ENCODE results near the gene DHX35. TPM values are rescaled to one million over a fixed set of nuclear protein-coding genes. Genes with fewer than 3 reads are reported as not detected.

DHX35 gene
- total and polyA plus RNA-seq, 2 of the 13 experiments (the other 11 are each of a cell fraction or from before 2014, with no cell fraction given): 25.8 to 28.7 TPM

DNA sequence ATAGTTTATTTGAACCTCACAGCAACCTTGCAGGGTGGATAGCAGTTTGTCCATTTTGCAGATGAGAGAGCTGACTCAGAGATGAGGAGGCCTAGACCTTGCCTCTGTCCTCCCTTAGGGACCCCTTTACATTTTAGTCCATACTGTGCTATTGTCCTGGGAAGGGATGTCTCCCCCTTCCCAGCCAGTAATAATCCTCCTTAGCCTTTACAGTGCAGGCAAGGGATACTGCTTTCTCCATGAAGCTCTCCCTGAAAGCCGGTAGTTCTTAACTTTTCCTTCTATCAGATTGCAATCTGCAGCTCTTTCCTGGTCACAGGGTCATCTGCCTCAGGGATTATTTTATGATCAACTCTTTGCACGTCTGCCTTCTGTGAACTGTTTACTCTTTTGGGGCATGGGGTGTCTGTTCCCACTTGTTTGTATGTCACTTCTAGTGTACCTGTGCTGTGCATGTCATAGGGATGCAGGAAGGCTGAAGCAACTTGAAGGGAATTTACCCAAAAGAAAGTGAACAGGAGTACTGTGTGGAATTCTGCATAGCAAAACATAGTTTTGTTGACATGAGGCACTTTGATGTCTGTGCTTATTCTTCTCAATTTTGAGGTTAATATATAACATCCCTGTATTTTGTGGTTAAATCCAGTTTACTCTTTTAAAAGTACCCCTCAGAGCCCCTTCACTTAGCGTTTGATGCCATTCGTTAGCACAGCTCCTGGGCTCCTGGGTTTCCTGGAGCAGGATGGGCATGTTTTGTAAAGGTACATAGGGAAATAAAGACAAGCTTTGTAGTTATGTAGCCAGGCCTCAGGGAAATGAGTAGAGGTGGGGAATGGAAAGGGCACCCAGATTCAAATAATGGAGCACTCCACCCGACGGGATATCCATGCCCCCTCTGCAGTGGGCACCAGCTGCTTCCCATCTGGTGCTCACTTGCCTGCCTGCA lies 38.1 kb downstream of the DHX35 start (continued):
- TF ChIP-seq, protein P1, sequence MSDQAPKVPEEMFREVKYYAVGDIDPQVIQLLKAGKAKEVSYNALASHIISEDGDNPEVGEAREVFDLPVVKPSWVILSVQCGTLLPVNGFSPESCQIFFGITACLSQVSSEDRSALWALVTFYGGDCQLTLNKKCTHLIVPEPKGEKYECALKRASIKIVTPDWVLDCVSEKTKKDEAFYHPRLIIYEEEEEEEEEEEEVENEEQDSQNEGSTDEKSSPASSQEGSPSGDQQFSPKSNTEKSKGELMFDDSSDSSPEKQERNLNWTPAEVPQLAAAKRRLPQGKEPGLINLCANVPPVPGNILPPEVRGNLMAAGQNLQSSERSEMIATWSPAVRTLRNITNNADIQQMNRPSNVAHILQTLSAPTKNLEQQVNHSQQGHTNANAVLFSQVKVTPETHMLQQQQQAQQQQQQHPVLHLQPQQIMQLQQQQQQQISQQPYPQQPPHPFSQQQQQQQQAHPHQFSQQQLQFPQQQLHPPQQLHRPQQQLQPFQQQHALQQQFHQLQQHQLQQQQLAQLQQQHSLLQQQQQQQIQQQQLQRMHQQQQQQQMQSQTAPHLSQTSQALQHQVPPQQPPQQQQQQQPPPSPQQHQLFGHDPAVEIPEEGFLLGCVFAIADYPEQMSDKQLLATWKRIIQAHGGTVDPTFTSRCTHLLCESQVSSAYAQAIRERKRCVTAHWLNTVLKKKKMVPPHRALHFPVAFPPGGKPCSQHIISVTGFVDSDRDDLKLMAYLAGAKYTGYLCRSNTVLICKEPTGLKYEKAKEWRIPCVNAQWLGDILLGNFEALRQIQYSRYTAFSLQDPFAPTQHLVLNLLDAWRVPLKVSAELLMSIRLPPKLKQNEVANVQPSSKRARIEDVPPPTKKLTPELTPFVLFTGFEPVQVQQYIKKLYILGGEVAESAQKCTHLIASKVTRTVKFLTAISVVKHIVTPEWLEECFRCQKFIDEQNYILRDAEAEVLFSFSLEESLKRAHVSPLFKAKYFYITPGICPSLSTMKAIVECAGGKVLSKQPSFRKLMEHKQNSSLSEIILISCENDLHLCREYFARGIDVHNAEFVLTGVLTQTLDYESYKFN (CRISPR knock-in tag; conservative IDR thresholded peaks at IDR 0.05): peak; percentile 87
- TF ChIP-seq CBX2 (IDR thresholded peaks at IDR 0.05; ENCODE audit: low read depth, low read length) (no peak), CBX2 (CRISPR knock-in tag; IDR thresholded peaks at IDR 0.05; ENCODE audit: low read depth) (no peak), ZNF446 (CRISPR knock-in tag; IDR thresholded peaks at IDR 0.05) (no peak), ASH2L (IDR thresholded peaks at IDR 0.05; ENCODE audit: insufficient read length, low read depth, low read length) (peak; percentile 69), SAP130 (CRISPR knock-in tag; IDR thresholded peaks at IDR 0.05; ENCODE audit: low read depth) (peak; percentile 71), ZNF615 (CRISPR knock-in tag; IDR thresholded peaks at IDR 0.05; ENCODE audit: borderline replicate concordance) (no peak), EP300 (IDR thresholded peaks at IDR 0.05; ENCODE audit: low read depth in 2 of 2, low read length in 2 of 2) (peak in 1 of 2 experiments; percentile 77; a peak in 2 of 4 replicates), EP300 (CRISPR knock-in tag; IDR thresholded peaks at IDR 0.05; ENCODE audit: borderline replicate concordance) (peak; percentile 70; the same call in 1 of the 2 replicates), SUZ12 (IDR thresholded peaks at IDR 0.05; ENCODE audit: low read depth, low read length) (no peak), ZSCAN25 (CRISPR knock-in tag; IDR thresholded peaks at IDR 0.05) (no peak), MYC (CRISPR knock-in tag; IDR thresholded peaks at IDR 0.05; ENCODE audit: borderline replicate concordance) (no peak), PITX1 (CRISPR knock-in tag; IDR thresholded peaks at IDR 0.05) (no peak), DR1 (CRISPR knock-in tag; IDR thresholded peaks at IDR 0.05) (no peak)
- TF ChIP-seq, protein P2, sequence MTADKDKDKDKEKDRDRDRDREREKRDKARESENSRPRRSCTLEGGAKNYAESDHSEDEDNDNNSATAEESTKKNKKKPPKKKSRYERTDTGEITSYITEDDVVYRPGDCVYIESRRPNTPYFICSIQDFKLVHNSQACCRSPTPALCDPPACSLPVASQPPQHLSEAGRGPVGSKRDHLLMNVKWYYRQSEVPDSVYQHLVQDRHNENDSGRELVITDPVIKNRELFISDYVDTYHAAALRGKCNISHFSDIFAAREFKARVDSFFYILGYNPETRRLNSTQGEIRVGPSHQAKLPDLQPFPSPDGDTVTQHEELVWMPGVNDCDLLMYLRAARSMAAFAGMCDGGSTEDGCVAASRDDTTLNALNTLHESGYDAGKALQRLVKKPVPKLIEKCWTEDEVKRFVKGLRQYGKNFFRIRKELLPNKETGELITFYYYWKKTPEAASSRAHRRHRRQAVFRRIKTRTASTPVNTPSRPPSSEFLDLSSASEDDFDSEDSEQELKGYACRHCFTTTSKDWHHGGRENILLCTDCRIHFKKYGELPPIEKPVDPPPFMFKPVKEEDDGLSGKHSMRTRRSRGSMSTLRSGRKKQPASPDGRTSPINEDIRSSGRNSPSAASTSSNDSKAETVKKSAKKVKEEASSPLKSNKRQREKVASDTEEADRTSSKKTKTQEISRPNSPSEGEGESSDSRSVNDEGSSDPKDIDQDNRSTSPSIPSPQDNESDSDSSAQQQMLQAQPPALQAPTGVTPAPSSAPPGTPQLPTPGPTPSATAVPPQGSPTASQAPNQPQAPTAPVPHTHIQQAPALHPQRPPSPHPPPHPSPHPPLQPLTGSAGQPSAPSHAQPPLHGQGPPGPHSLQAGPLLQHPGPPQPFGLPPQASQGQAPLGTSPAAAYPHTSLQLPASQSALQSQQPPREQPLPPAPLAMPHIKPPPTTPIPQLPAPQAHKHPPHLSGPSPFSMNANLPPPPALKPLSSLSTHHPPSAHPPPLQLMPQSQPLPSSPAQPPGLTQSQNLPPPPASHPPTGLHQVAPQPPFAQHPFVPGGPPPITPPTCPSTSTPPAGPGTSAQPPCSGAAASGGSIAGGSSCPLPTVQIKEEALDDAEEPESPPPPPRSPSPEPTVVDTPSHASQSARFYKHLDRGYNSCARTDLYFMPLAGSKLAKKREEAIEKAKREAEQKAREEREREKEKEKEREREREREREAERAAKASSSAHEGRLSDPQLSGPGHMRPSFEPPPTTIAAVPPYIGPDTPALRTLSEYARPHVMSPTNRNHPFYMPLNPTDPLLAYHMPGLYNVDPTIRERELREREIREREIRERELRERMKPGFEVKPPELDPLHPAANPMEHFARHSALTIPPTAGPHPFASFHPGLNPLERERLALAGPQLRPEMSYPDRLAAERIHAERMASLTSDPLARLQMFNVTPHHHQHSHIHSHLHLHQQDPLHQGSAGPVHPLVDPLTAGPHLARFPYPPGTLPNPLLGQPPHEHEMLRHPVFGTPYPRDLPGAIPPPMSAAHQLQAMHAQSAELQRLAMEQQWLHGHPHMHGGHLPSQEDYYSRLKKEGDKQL (CRISPR knock-in tag; IDR thresholded peaks at IDR 0.05; ENCODE audit: low read depth): no peak
- TF ChIP-seq, protein P3, sequence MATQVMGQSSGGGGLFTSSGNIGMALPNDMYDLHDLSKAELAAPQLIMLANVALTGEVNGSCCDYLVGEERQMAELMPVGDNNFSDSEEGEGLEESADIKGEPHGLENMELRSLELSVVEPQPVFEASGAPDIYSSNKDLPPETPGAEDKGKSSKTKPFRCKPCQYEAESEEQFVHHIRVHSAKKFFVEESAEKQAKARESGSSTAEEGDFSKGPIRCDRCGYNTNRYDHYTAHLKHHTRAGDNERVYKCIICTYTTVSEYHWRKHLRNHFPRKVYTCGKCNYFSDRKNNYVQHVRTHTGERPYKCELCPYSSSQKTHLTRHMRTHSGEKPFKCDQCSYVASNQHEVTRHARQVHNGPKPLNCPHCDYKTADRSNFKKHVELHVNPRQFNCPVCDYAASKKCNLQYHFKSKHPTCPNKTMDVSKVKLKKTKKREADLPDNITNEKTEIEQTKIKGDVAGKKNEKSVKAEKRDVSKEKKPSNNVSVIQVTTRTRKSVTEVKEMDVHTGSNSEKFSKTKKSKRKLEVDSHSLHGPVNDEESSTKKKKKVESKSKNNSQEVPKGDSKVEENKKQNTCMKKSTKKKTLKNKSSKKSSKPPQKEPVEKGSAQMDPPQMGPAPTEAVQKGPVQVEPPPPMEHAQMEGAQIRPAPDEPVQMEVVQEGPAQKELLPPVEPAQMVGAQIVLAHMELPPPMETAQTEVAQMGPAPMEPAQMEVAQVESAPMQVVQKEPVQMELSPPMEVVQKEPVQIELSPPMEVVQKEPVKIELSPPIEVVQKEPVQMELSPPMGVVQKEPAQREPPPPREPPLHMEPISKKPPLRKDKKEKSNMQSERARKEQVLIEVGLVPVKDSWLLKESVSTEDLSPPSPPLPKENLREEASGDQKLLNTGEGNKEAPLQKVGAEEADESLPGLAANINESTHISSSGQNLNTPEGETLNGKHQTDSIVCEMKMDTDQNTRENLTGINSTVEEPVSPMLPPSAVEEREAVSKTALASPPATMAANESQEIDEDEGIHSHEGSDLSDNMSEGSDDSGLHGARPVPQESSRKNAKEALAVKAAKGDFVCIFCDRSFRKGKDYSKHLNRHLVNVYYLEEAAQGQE (IDR thresholded peaks at IDR 0.05; ENCODE audit: borderline replicate concordance in 1 of 2, low read depth in 1 of 2, low read length in 2 of 2): no peak; a peak in 1 of 4 replicates

Data from HepG2 (cell line).